ENCODE results near the gene ZFP92.

- TF ChIP-seq CTCF (IDR thresholded peaks at IDR 0.05) (no peak), EP300 (IDR thresholded peaks at IDR 0.05) (no peak), POLR2A (IDR thresholded peaks at IDR 0.05) (no peak)
Observed at GRCh38 chrX:153387345-153387744, 23.9 kb upstream of the ZFP92 start.
